WTC11 (cell line): ENCODE data around the gene SLC29A1. TPM values are rescaled to one million over a fixed set of nuclear protein-coding genes. Genes with fewer than 3 reads are reported as not detected.

Source experiments
- ATAC-seq: fragments of 200-7000 bp; cut with Tn5 transposase; 2 replicates; pipeline ENCODE4 v1.10.0; 2021; ENCODE audit warnings: mild to moderate bottlenecking, moderate library complexity
- CTCF ChIA-PET: fragments of 300-600 bp; sonication (Branson Sonifier 250); formaldehyde crosslinking; loops from one replicate; lab custom pipeline; 2021; ENCODE audit warnings: antibody characterized with exemption; lab: Charles Lee
- POLR2A ChIA-PET: fragments of 350-600 bp; sonication (Branson Sonifier 250); formaldehyde crosslinking; loops from one replicate; lab custom pipeline; 2021; ENCODE audit warnings: antibody characterized with exemption; lab: Charles Lee
- DNase-seq: peaks from one replicate; pipeline ENCODE4 v3.0.0; 2021; ENCODE audit warnings: low spot score
- H3K27ac Mint-ChIP-seq: 2 replicates; pipeline ENCODE4 v1.8.0; 2021; ENCODE audit warnings: mixed read lengths
- H3K27me3 Mint-ChIP-seq: 2 replicates; pipeline ENCODE4 v1.8.0; 2021; ENCODE audit warnings: low read depth, mild to moderate bottlenecking, moderate library complexity, mixed read lengths
- H3K36me3 Mint-ChIP-seq: 2 replicates; pipeline ENCODE4 v1.8.0; 2021; ENCODE audit warnings: mixed read lengths
- H3K4me1 Mint-ChIP-seq: 2 replicates; pipeline ENCODE4 v1.8.0; 2022; ENCODE audit warnings: mixed read lengths
- H3K4me3 Mint-ChIP-seq: 2 replicates; pipeline ENCODE4 v1.8.0; 2021; ENCODE audit warnings: mild to moderate bottlenecking, moderate library complexity, mixed read lengths
- H3K9me3 Mint-ChIP-seq: 2 replicates; pipeline ENCODE4 v1.8.0; 2021; ENCODE audit warnings: mixed read lengths
- CBFB ChIP-seq: sonication (generic); formaldehyde crosslinking; IDR thresholded peaks from 2 replicates; pipeline ENCODE4 v1.8.1; 2022; ENCODE audit warnings: mild to moderate bottlenecking, low read depth, missing genetic modification reagents
- E2F4 ChIP-seq: sonication (generic); formaldehyde crosslinking; IDR thresholded peaks from 2 replicates; pipeline ENCODE4 v1.8.1; 2022; ENCODE audit warnings: low read depth, mild to moderate bottlenecking, moderate library complexity, missing genetic modification reagents, borderline replicate concordance
- EMX1 ChIP-seq: fragments of 250-450 bp; sonication (Bioruptor Pico); IDR thresholded peaks from 2 replicates; pipeline ENCODE4 v1.8.0; 2021; ENCODE audit warnings: mild to moderate bottlenecking
- ESRRA ChIP-seq: sonication (generic); formaldehyde crosslinking; IDR thresholded peaks from 2 replicates; pipeline ENCODE4 v1.8.1; 2022; ENCODE audit warnings: mild to moderate bottlenecking, missing genetic modification reagents, borderline replicate concordance
- FOXP1 ChIP-seq: sonication (generic); formaldehyde crosslinking; IDR thresholded peaks from 2 replicates; pipeline ENCODE4 v1.8.0; 2022; ENCODE audit warnings: missing genetic modification reagents, mild to moderate bottlenecking, moderate library complexity, borderline replicate concordance
- GRHL2 ChIP-seq: fragments of 250-450 bp; sonication (Bioruptor Pico); IDR thresholded peaks from 2 replicates; pipeline ENCODE4 v1.8.0; 2022; ENCODE audit warnings: mild to moderate bottlenecking, moderate library complexity; ENCODE audit not compliant: insufficient replicate concordance, severe bottlenecking
- GTF2I ChIP-seq: fragments of 250-450 bp; sonication (Bioruptor Pico); conservative IDR thresholded peaks from 2 replicates; pipeline ENCODE4 v1.4.0; 2021; ENCODE audit warnings: mild to moderate bottlenecking
- HMGXB4 ChIP-seq: sonication (generic); formaldehyde crosslinking; IDR thresholded peaks from 2 replicates; pipeline ENCODE4 v1.8.1; 2023; ENCODE audit warnings: mild to moderate bottlenecking, moderate library complexity, missing genetic modification reagents
- JUN ChIP-seq: sonication (generic); formaldehyde crosslinking; IDR thresholded peaks from 2 replicates; pipeline ENCODE4 v1.8.0; 2023; ENCODE audit warnings: mild to moderate bottlenecking, missing genetic modification reagents
- MAX ChIP-seq: sonication (generic); formaldehyde crosslinking; IDR thresholded peaks from 2 replicates; pipeline ENCODE4 v1.8.0; 2022; ENCODE audit warnings: mild to moderate bottlenecking, missing genetic modification reagents
- MYBL2 ChIP-seq: sonication (generic); formaldehyde crosslinking; IDR thresholded peaks from 2 replicates; pipeline ENCODE4 v1.8.1; 2023; ENCODE audit warnings: mild to moderate bottlenecking, moderate library complexity, missing genetic modification reagents
- NFATC4 ChIP-seq: fragments of 250-450 bp; sonication (Bioruptor Pico); IDR thresholded peaks from 2 replicates; pipeline ENCODE4 v1.9.0; 2021; ENCODE audit warnings: mild to moderate bottlenecking
- PREB ChIP-seq: sonication (generic); formaldehyde crosslinking; IDR thresholded peaks from 2 replicates; pipeline ENCODE4 v1.8.1; 2022; ENCODE audit warnings: mild to moderate bottlenecking, missing genetic modification reagents, moderate library complexity, borderline replicate concordance
- SOX15 ChIP-seq: fragments of 250-450 bp; sonication (Bioruptor Pico); IDR thresholded peaks from 2 replicates; pipeline ENCODE4 v1.9.0; 2021; ENCODE audit warnings: mild to moderate bottlenecking
- SP1 ChIP-seq: sonication (generic); formaldehyde crosslinking; conservative IDR thresholded peaks from 2 replicates; pipeline ENCODE4 v1.8.1; 2022; ENCODE audit warnings: missing genetic modification reagents
- TP53 ChIP-seq: sonication (generic); formaldehyde crosslinking; IDR thresholded peaks from 2 replicates; pipeline ENCODE4 v1.8.1; 2023; ENCODE audit warnings: mild to moderate bottlenecking, missing genetic modification reagents
- ZBTB43 ChIP-seq: sonication (generic); formaldehyde crosslinking; IDR thresholded peaks from 2 replicates; pipeline ENCODE4 v1.8.1; 2023; ENCODE audit warnings: mild to moderate bottlenecking, missing genetic modification reagents
- ZNF121 ChIP-seq: sonication (generic); formaldehyde crosslinking; IDR thresholded peaks from 2 replicates; pipeline ENCODE4 v1.8.0; 2023; ENCODE audit warnings: missing genetic modification reagents
- ZNF263 ChIP-seq: sonication (generic); formaldehyde crosslinking; IDR thresholded peaks from 2 replicates; pipeline ENCODE4 v1.8.1; 2022; ENCODE audit warnings: low read depth, mild to moderate bottlenecking, moderate library complexity, missing genetic modification reagents
- ZNF396 ChIP-seq: fragments of 250-450 bp; sonication (Bioruptor Pico); IDR thresholded peaks from 2 replicates; pipeline ENCODE4 v1.8.0; 2021; ENCODE audit warnings: mild to moderate bottlenecking, moderate library complexity, borderline replicate concordance
- ZNF416 ChIP-seq: fragments of 250-450 bp; sonication (Bioruptor Pico); IDR thresholded peaks from 2 replicates; pipeline ENCODE4 v1.9.0; 2021; ENCODE audit warnings: mild to moderate bottlenecking, inconsistent platforms
- ZNF512 ChIP-seq: sonication (generic); formaldehyde crosslinking; IDR thresholded peaks from 2 replicates; pipeline ENCODE4 v1.8.1; 2022; ENCODE audit warnings: missing genetic modification reagents, borderline replicate concordance
- ZSCAN18 ChIP-seq: fragments of 250-450 bp; sonication (Bioruptor Pico); IDR thresholded peaks from 2 replicates; pipeline ENCODE4 v2.1.2; 2022; ENCODE audit warnings: mild to moderate bottlenecking, moderate library complexity
- total RNA-seq: library from RNA; stranded (reverse); gene quantifications from 3 replicates; pipeline ENCODE4 v1.2.3, GENCODE V29; 2021

Gene SLC29A1
- total RNA-seq, 1 experiment from 2014 or later, result 139 TPM

GRCh38 chr6:44247338-44248302 lies 24.2 kb downstream of the SLC29A1 start (continued):
- TF ChIP-seq SOX15 (CRISPR knock-in tag) (no peak), HMGXB4 (CRISPR knock-in tag) (peak; percentile 31; the same call in 1 of the 2 replicates), SP1 (no peak), ZBTB43 (CRISPR knock-in tag) (no peak), ZNF396 (no peak), CBFB (CRISPR knock-in tag) (no peak), ZNF263 (CRISPR knock-in tag) (no peak), EMX1 (CRISPR knock-in tag) (peak; percentile 76; the same call in 1 of the 2 replicates), JUN (CRISPR knock-in tag) (no peak)

GRCh38 chr6:44248579-44248978 lies 25.2 kb downstream of the SLC29A1 start:
- ChIA-PET POLR2A (interaction anchor here (4.8 to 4.9 kb wide), 2 partner anchors 7 to 26 kb away, joined by 63 to 83 read pairs; partner anchors contain the start of genes SLC29A1 and SLC35B2), CTCF (interaction anchor here (1.4 to 1.5 kb wide), 2 partner anchors 11 to 13 kb away, joined by 3 read pairs; no protein-coding TSS in a partner anchor)
- Mint-ChIP-seq H3K4me1 (peaks cover 43% of the 10 kb centered on the region), H3K27me3 (no peaks in the 10 kb centered on the region), H3K9me3 (no peaks in the 10 kb centered on the region), H3K27ac (peak overlapping the region; percentile 95), H3K36me3 (peaks cover 66% of the 10 kb centered on the region), H3K4me3 (peak overlapping the region; percentile 99)
- DNase-seq (no peak), ATAC-seq (no peak)
- no peak for TF ChIP-seq TP53 (CRISPR knock-in tag)
- TF ChIP-seq ZNF512 (CRISPR knock-in tag), result no peak
- TF ChIP-seq MAX (CRISPR knock-in tag), result no peak
- TF ChIP-seq ESRRA (CRISPR knock-in tag), result no peak
- TF ChIP-seq ZSCAN18 (CRISPR knock-in tag), result no peak
- TF ChIP-seq ZNF416 (CRISPR knock-in tag), result no peak
- TF ChIP-seq PREB (CRISPR knock-in tag), result no peak
- no peak for TF ChIP-seq GRHL2
- no peak for TF ChIP-seq E2F4 (CRISPR knock-in tag)
- no peak for TF ChIP-seq MYBL2 (CRISPR knock-in tag)
- no peak for TF ChIP-seq ZNF121 (CRISPR knock-in tag)
- TF ChIP-seq FOXP1, result no peak
- no peak for TF ChIP-seq NFATC4 (CRISPR knock-in tag)
- no peak for TF ChIP-seq GTF2I (CRISPR knock-in tag)
- TF ChIP-seq HMGXB4 (CRISPR knock-in tag), result no peak
